GM23248 (cell line): ENCODE results near the gene CACNB4. TPM values are rescaled to one million over a fixed set of nuclear protein-coding genes. Genes with fewer than 3 reads are reported as not detected.
"Not testable (repeated sequence)": the region's sequence is repeated elsewhere in the genome, so short reads cannot be mapped to it uniquely, and the experiment has no call there.

ENCODE experiments used
- DNase-seq: peaks from one replicate; pipeline ENCODE4 v3.0.0-alpha.2; 2015
- H2AFZ ChIP-seq: fragments of 200-600 bp; sonication (generic); 2 replicates; pipeline ENCODE4 v1.6.1; 2016; ENCODE audit warnings: antibody characterized with exemption
- H3F3A ChIP-seq: fragments of 200-600 bp; sonication (generic); 2 replicates; pipeline ENCODE4 v1.6.1; 2016; ENCODE audit warnings: mild to moderate bottlenecking, antibody characterized with exemption, mixed run types; ENCODE audit not compliant: insufficient read depth
- H3K27ac ChIP-seq: fragments of 200-600 bp; sonication (generic); 2 replicates; pipeline ENCODE4 v1.5.1; 2016; ENCODE audit warnings: mild to moderate bottlenecking
- H3K27me3 ChIP-seq: fragments of 200-600 bp; sonication (generic); replicated peaks from 2 replicates; pipeline ENCODE4 v1.6.1; 2016; ENCODE audit warnings: mild to moderate bottlenecking; ENCODE audit not compliant: insufficient read depth
- H3K36me3 ChIP-seq: fragments of 200-600 bp; sonication (generic); 2 replicates; pipeline ENCODE4 v1.6.1; 2016; ENCODE audit warnings: low read depth, mild to moderate bottlenecking
- H3K4me1 ChIP-seq: fragments of 200-600 bp; sonication (generic); 2 replicates; pipeline ENCODE4 v1.6.1; 2016; ENCODE audit warnings: mild to moderate bottlenecking; ENCODE audit not compliant: insufficient read depth
- H3K4me2 ChIP-seq: fragments of 200-600 bp; sonication (generic); one replicate; pipeline ENCODE4 v1.6.1; 2016; ENCODE audit warnings: mild to moderate bottlenecking; ENCODE audit not compliant: unreplicated experiment
- H3K4me3 ChIP-seq: fragments of 200-600 bp; sonication (generic); 2 replicates; pipeline ENCODE4 v1.5.1; 2016; ENCODE audit warnings: mild to moderate bottlenecking
- H3K79me2 ChIP-seq: fragments of 200-600 bp; sonication (generic); 2 replicates; pipeline ENCODE4 v1.6.1; 2016; ENCODE audit warnings: mild to moderate bottlenecking; ENCODE audit not compliant: insufficient read depth
- H3K9ac ChIP-seq: fragments of 200-600 bp; sonication (generic); 2 replicates; pipeline ENCODE4 v1.6.1; 2016; ENCODE audit warnings: mild to moderate bottlenecking
- H3K9me2 ChIP-seq: fragments of 200-600 bp; sonication (generic); 2 replicates; pipeline ENCODE4 v1.6.1; 2016; ENCODE audit warnings: mixed run types, mild to moderate bottlenecking, moderate library complexity; ENCODE audit not compliant: insufficient read depth
- H3K9me3 ChIP-seq: fragments of 200-600 bp; sonication (generic); one replicate; pipeline ENCODE4 v1.6.1; 2017; ENCODE audit warnings: low read depth
- H4K20me1 ChIP-seq: fragments of 200-600 bp; sonication (generic); 2 replicates; pipeline ENCODE4 v1.6.0; 2016; ENCODE audit not compliant: insufficient read depth
- EZH2 ChIP-seq: fragments of 200-600 bp; sonication (generic); IDR thresholded peaks from 2 replicates; pipeline ENCODE4 v1.6.1; 2018; ENCODE audit warnings: antibody characterized with exemption, mild to moderate bottlenecking; ENCODE audit not compliant: insufficient read depth, poor library complexity, severe bottlenecking
- EZH2phosphoT487 ChIP-seq: fragments of 200-600 bp; sonication (generic); IDR thresholded peaks from 2 replicates; pipeline ENCODE4 v1.6.1; 2018; ENCODE audit warnings: antibody characterized with exemption, moderate library complexity, mild to moderate bottlenecking, low read depth; ENCODE audit not compliant: insufficient read depth
- WGBS, 2 experiments: methylation state at CpG; one replicate each; pipeline ENCODE4 v1.1.6; 2015 to 2017; ENCODE audit warnings: low lambda C conversion rate in 2 of 2, low coverage in 1 of 2; ENCODE audit errors: missing lambda C conversion rate in 2 of 2; 5-methylcytosine and 5-hydroxymethylcytosine counted together
- in situ Hi-C: fragments of 300-500 bp; cut with MboI; formaldehyde crosslinking; loops from 2 replicates; pipeline ENCODE4 v1.15.0; 2020
- polyA plus RNA-seq: library from polyadenylated mRNA; unstranded; fragments of >200 nt; fragmentation: Nextera tagmentation; extraction: Ambion mirVana; gene quantifications from 2 replicates; pipeline ENCODE4 v1.2.1, GENCODE V29; 2016
- total RNA-seq: library from RNA; depleted of rRNA; stranded (reverse); fragments of >200 nt; shearing (Covaris generic); gene quantifications from 2 replicates; pipeline ENCODE4 v1.2.3, GENCODE V29; 2014

CACNB4 gene
- total and polyA plus RNA-seq, 2 experiments from 2014 or later = 0.05 to 0.11 TPM

GRCh38 chr2:152028182-152028862, 70.5 kb downstream of the CACNB4 start:
- Histone ChIP-seq H3K9me3 (no peaks in the 10 kb centered on the region), H3K4me3 (no peak overlapping the region), H4K20me1 (no peaks in the 10 kb centered on the region), H3K36me3 (no peaks in the 10 kb centered on the region), H2AFZ (no peak overlapping the region), H3K4me1 (no peaks in the 10 kb centered on the region), H3K9ac (no peak overlapping the region), H3K27me3 (0 out of 2 replicates have a peak, but pooled peaks cover 9% of the 10 kb centered on the region), H3K27ac (no peak overlapping the region), H3K4me2 (no peak overlapping the region), H3K9me2 (no peaks in the 10 kb centered on the region), H3F3A (no peaks in the 10 kb centered on the region), H3K79me2 (no peaks in the 10 kb centered on the region)
- no peak for TF ChIP-seq EZH2phosphoT487
- no peak for TF ChIP-seq EZH2
- DNase-seq = peak; percentile 27
- 55 to 62% methylated on average over 5 of the region's 5 CpGs for WGBS, 2 experiments
- in situ Hi-C loops = loop anchor here (25.0 kb wide), 1 partner anchor 609 kb away; no protein-coding TSS in a partner anchor

GRCh38 chr2:152025678-152026287, 73.1 kb downstream of the CACNB4 start:
- Histone ChIP-seq H3K4me1 (no peaks in the 10 kb centered on the region), H3K36me3 (no peaks in the 10 kb centered on the region), H3K4me3 (peak overlapping the region; percentile 71), H3F3A (no peaks in the 10 kb centered on the region), H3K4me2 (peak overlapping the region; percentile 91), H3K9ac (no peak overlapping the region), H3K27ac (no peak overlapping the region), H3K79me2 (no peaks in the 10 kb centered on the region), H2AFZ (peak overlapping the region; percentile 75), H3K9me2 (no peaks in the 10 kb centered on the region), H4K20me1 (no peaks in the 10 kb centered on the region), H3K27me3 (peaks cover 17% of the 10 kb centered on the region), H3K9me3 (no peaks in the 10 kb centered on the region)
- in situ Hi-C loops = loop anchor here (25.0 kb wide), 1 partner anchor 612 kb away; no protein-coding TSS in a partner anchor
- 16 to 17% methylated on average over 15 of the region's 15 CpGs for WGBS, 2 experiments
- DNase-seq = peak; percentile 82
- no peak for TF ChIP-seq EZH2phosphoT487
- no peak for TF ChIP-seq EZH2

- Histone ChIP-seq H3K9ac (no peak overlapping the region), H3K9me2 (no peaks in the 10 kb centered on the region), H2AFZ (no peak overlapping the region), H3K27ac (no peak overlapping the region), H3K79me2 (no peaks in the 10 kb centered on the region), H4K20me1 (no peaks in the 10 kb centered on the region), H3K4me3 (no peak overlapping the region), H3K9me3 (no peaks in the 10 kb centered on the region), H3K27me3 (peaks cover 25% of the 10 kb centered on the region), H3F3A (no peaks in the 10 kb centered on the region), H3K4me1 (no peaks in the 10 kb centered on the region), H3K36me3 (no peaks in the 10 kb centered on the region), H3K4me2 (no peak overlapping the region)
- WGBS, 2 experiments = 67 to 70% methylated on average over 2 of the region's 2 CpGs
- DNase-seq = no peak
- TF ChIP-seq EZH2phosphoT487 (no peak), EZH2 (no peak)
- in situ Hi-C loops = no loop called here
Measured at GRCh38 chr2:152024477-152024876, 74.4 kb downstream of the CACNB4 start.

GRCh38 chr2:152022090-152022489, 76.8 kb downstream of the CACNB4 start:
- Histone ChIP-seq H3K27ac (no peak overlapping the region), H3K9ac (no peak overlapping the region), H3K27me3 (peaks cover 29% of the 10 kb centered on the region), H2AFZ (no peak overlapping the region), H3K9me3 (no peaks in the 10 kb centered on the region), H3F3A (no peaks in the 10 kb centered on the region), H3K79me2 (no peaks in the 10 kb centered on the region), H3K4me2 (no peak overlapping the region), H3K4me3 (no peak overlapping the region), H3K4me1 (no peaks in the 10 kb centered on the region), H3K9me2 (no peaks in the 10 kb centered on the region), H4K20me1 (no peaks in the 10 kb centered on the region), H3K36me3 (no peaks in the 10 kb centered on the region)
- in situ Hi-C loops = no loop called here
- 44 to 47% methylated on average over 3 of the region's 3 CpGs for WGBS, 2 experiments
- TF ChIP-seq EZH2 (no peak), EZH2phosphoT487 (no peak)
- DNase-seq = no peak

- H3K4me3 ChIP-seq, DNase-seq, H3K9me3 ChIP-seq, H3K36me3 ChIP-seq, H2AFZ ChIP-seq, H3K4me1 ChIP-seq, H4K20me1 ChIP-seq, H3K4me2 ChIP-seq, H3K9me2 ChIP-seq, in situ Hi-C loops, H3F3A ChIP-seq, H3K9ac ChIP-seq, H3K27ac ChIP-seq, H3K79me2 ChIP-seq: not testable (repeated sequence)
- peaks cover 34% of the 10 kb centered on the region for H3K27me3 ChIP-seq
- 71 to 73% methylated on average over 11 of the region's 11 CpGs for WGBS, 2 experiments
Measured at GRCh38 chr2:152021001-152021400, 77.8 kb downstream of the CACNB4 start.
